H9 (cell line): ENCODE results near the gene SYT9. TPM values are rescaled to one million over a fixed set of nuclear protein-coding genes. Genes with fewer than 3 reads are reported as not detected.

Experiments
- DNase-seq: peaks from one replicate; pipeline ENCODE4 v3.0.0-alpha.2; 2017
- H2AFZ ChIP-seq: one replicate; pipeline ENCODE4 v1.6.1; 2013; ENCODE audit warnings: mild to moderate bottlenecking, low read length, control low read depth, moderate library complexity
- H2AK5ac ChIP-seq: 2 replicates; pipeline ENCODE4 v1.6.1; 2013; ENCODE audit warnings: low read length, control low read depth, mixed read lengths; ENCODE audit not compliant: insufficient read length
- H2BK120ac ChIP-seq: one replicate; pipeline ENCODE4 v1.6.1; 2013; ENCODE audit warnings: low read depth, mild to moderate bottlenecking, low read length, control low read depth, inconsistent platforms; ENCODE audit not compliant: poor library complexity, severe bottlenecking
- H2BK12ac ChIP-seq: 2 replicates; pipeline ENCODE4 v1.6.1; 2013; ENCODE audit warnings: low read length, control low read depth, mixed read lengths, low read depth; ENCODE audit not compliant: insufficient read length
- H2BK15ac ChIP-seq: 2 replicates; pipeline ENCODE4 v1.6.1; 2013; ENCODE audit warnings: low read depth, low read length, control low read depth
- H2BK20ac ChIP-seq: one replicate; pipeline ENCODE4 v1.6.1; 2013; ENCODE audit warnings: low read depth, mild to moderate bottlenecking, low read length, control low read depth, inconsistent platforms; ENCODE audit not compliant: poor library complexity, severe bottlenecking
- H2BK5ac ChIP-seq: 2 replicates; pipeline ENCODE4 v1.6.1; 2013; ENCODE audit warnings: low read length, control low read depth, mixed read lengths; ENCODE audit not compliant: insufficient read length
- H3K14ac ChIP-seq: 2 replicates; pipeline ENCODE4 v1.6.1; 2013; ENCODE audit warnings: low read length, control low read depth; ENCODE audit not compliant: insufficient read depth
- H3K18ac ChIP-seq: 2 replicates; pipeline ENCODE4 v1.6.1; 2013; ENCODE audit warnings: low read depth, mild to moderate bottlenecking, mixed read lengths, low read length, control low read depth; ENCODE audit not compliant: insufficient read length
- H3K23ac ChIP-seq: 2 replicates; pipeline ENCODE4 v1.6.1; 2013; ENCODE audit warnings: low read length, control low read depth, mixed read lengths, low read depth; ENCODE audit not compliant: insufficient read length
- H3K23me2 ChIP-seq: 2 replicates; pipeline ENCODE4 v1.6.1; 2013; ENCODE audit warnings: low read depth, mild to moderate bottlenecking, mixed read lengths, low read length, control low read depth; ENCODE audit not compliant: insufficient read length, poor library complexity, severe bottlenecking
- H3K27ac ChIP-seq: 2 replicates; pipeline ENCODE4 v1.5.1; 2013; ENCODE audit warnings: low read length, control low read depth, mixed read lengths, low read depth; ENCODE audit not compliant: insufficient read length
- H3K27me3 ChIP-seq: 2 replicates; pipeline ENCODE4 v1.6.1; 2013; ENCODE audit warnings: low read length, control low read depth, inconsistent platforms; ENCODE audit not compliant: insufficient read depth
- H3K4ac ChIP-seq: 2 replicates; pipeline ENCODE4 v1.6.1; 2013; ENCODE audit warnings: low read depth, mild to moderate bottlenecking, control low read depth, inconsistent platforms, low read length, moderate library complexity
- H3K4me1 ChIP-seq: 2 replicates; pipeline ENCODE4 v1.6.1; 2013; ENCODE audit warnings: low read length, control low read depth, inconsistent platforms; ENCODE audit not compliant: insufficient read depth
- H3K4me2 ChIP-seq: 2 replicates; pipeline ENCODE4 v1.6.1; 2013; ENCODE audit warnings: low read length, control low read depth, mixed read lengths; ENCODE audit not compliant: insufficient read length, insufficient read depth
- H3K56ac ChIP-seq: 2 replicates; pipeline ENCODE4 v1.6.1; 2013; ENCODE audit warnings: low read depth, mild to moderate bottlenecking, mixed read lengths, low read length, control low read depth; ENCODE audit not compliant: insufficient read length
- H3K79me1 ChIP-seq: 2 replicates; pipeline ENCODE4 v1.6.1; 2013; ENCODE audit warnings: low read depth, mild to moderate bottlenecking, moderate library complexity, low read length, control low read depth, inconsistent platforms; ENCODE audit not compliant: insufficient read depth, poor library complexity, severe bottlenecking
- H3K79me2 ChIP-seq: 2 replicates; pipeline ENCODE4 v1.6.1; 2013; ENCODE audit warnings: low read length, control low read depth, inconsistent platforms; ENCODE audit not compliant: insufficient read depth
- H3K9ac ChIP-seq: 2 replicates; pipeline ENCODE4 v1.6.1; 2013; ENCODE audit warnings: low read length, control low read depth, mixed read lengths; ENCODE audit not compliant: insufficient read length; ENCODE audit errors: extremely low read depth
- H3K9me3 ChIP-seq: one replicate; pipeline ENCODE4 v1.6.1; 2013; ENCODE audit warnings: low read depth, low read length, inconsistent platforms; ENCODE audit not compliant: control insufficient read depth
- H3T11ph ChIP-seq: one replicate; pipeline ENCODE4 v1.6.1; 2013; ENCODE audit warnings: mild to moderate bottlenecking, low read length, control low read depth, inconsistent platforms
- H4K20me1 ChIP-seq: one replicate; pipeline ENCODE4 v1.6.1; 2013; ENCODE audit not compliant: control insufficient read depth, insufficient read length, insufficient read depth
- H4K5ac ChIP-seq: 2 replicates; pipeline ENCODE4 v1.6.1; 2013; ENCODE audit warnings: low read depth, mild to moderate bottlenecking, mixed read lengths, low read length, control low read depth; ENCODE audit not compliant: insufficient read length
- H4K8ac ChIP-seq: replicated peaks from 2 replicates; pipeline ENCODE4 v1.6.1; 2013; ENCODE audit warnings: low read length, control low read depth, mixed read lengths, low read depth; ENCODE audit not compliant: insufficient read length
- H4K91ac ChIP-seq: 2 replicates; pipeline ENCODE4 v1.6.1; 2013; ENCODE audit warnings: low read depth, mild to moderate bottlenecking, moderate library complexity, mixed read lengths, low read length, control low read depth; ENCODE audit not compliant: insufficient read length
- H3K27ac Mint-ChIP-seq, 3 experiments: 2 replicates in 2 of 3; 3 replicates in 1 of 3; pipeline ENCODE4 v1.8.0; 2020 to 2021; ENCODE audit warnings: mixed read lengths in 3 of 3, mild to moderate bottlenecking in 1 of 3, moderate library complexity in 1 of 3
- H3K27me3 Mint-ChIP-seq: 2 replicates; pipeline ENCODE4 v1.8.0; 2021; ENCODE audit warnings: low read depth, mild to moderate bottlenecking, moderate library complexity, mixed read lengths
- H3K36me3 Mint-ChIP-seq, 3 experiments: 2 replicates in 2 of 3; 3 replicates in 1 of 3; pipeline ENCODE4 v1.8.0; 2020 to 2021; ENCODE audit warnings: low read depth in 3 of 3, mixed read lengths in 3 of 3; ENCODE audit not compliant: insufficient read depth in 1 of 3
- H3K4me1 Mint-ChIP-seq, 2 experiments: 2 replicates each; pipeline ENCODE4 v1.8.0; 2020; ENCODE audit warnings: mixed read lengths in 2 of 2
- H3K4me3 Mint-ChIP-seq, 2 experiments: 2 replicates in 1 of 2; 3 replicates in 1 of 2; pipeline ENCODE4 v1.8.0; 2020 to 2021; ENCODE audit warnings: mild to moderate bottlenecking in 2 of 2, mixed read lengths in 2 of 2, moderate library complexity in 1 of 2
- H3K9me3 Mint-ChIP-seq, 2 experiments: 2 replicates in 1 of 2; 3 replicates in 1 of 2; pipeline ENCODE4 v1.8.0; 2020; ENCODE audit warnings: mild to moderate bottlenecking in 2 of 2, mixed read lengths in 2 of 2, moderate library complexity in 1 of 2
- CTCF ChIP-seq: fragments of 200-600 bp; sonication (generic); conservative IDR thresholded peaks from 3 replicates; pipeline ENCODE4 v1.8.0; 2021; ENCODE audit warnings: antibody characterized with exemption, mild to moderate bottlenecking
- WGBS: extraction: QIAGEN DNeasy Blood & Tissue Kit; methylation state at CpG from one replicate; pipeline ENCODE4 v1.1.7; 2013; ENCODE audit warnings: missing lambda C conversion rate, low lambda C conversion rate, mixed read lengths; ENCODE audit not compliant: insufficient read length; ENCODE audit errors: extremely low coverage; 5-methylcytosine and 5-hydroxymethylcytosine counted together
- total RNA-seq: library from RNA; stranded (reverse); gene quantifications from 2 replicates; pipeline ENCODE4 v1.2.1, GENCODE V29; 2021

SYT9 gene
- total RNA-seq, 1 experiment from 2014 or later = 0.63 TPM

GRCh38 chr11:7488681-7489080 is 237.0 kb downstream of the SYT9 start:
- no peak for TF ChIP-seq CTCF
- Histone ChIP-seq H3K27me3 (no peaks in the 10 kb centered on the region), H2BK12ac (no peak overlapping the region), H3K23ac (no peak overlapping the region), H3K9me3 (no peaks in the 10 kb centered on the region), H3K4ac (no peak overlapping the region), H3K56ac (no peak overlapping the region), H2BK120ac (no peak overlapping the region), H3K79me1 (no peaks in the 10 kb centered on the region), H3T11ph (no peak overlapping the region), H3K23me2 (no peaks in the 10 kb centered on the region), H4K20me1 (no peaks in the 10 kb centered on the region), H3K79me2 (no peaks in the 10 kb centered on the region), H4K5ac (no peak overlapping the region), H3K14ac (no peak overlapping the region), H2BK5ac (no peak overlapping the region), H3K4me1 (peaks cover 3% of the 10 kb centered on the region; the same call in 1 of the 2 replicates), H4K91ac (no peak overlapping the region), H2BK20ac (no peak overlapping the region), H4K8ac (no peak overlapping the region), H2BK15ac (no peak overlapping the region), H3K18ac (no peak overlapping the region), H3K27ac (no peak overlapping the region), H2AFZ (no peak overlapping the region), H3K9ac (no peak overlapping the region), H2AK5ac (no peak overlapping the region), H3K4me2 (no peak overlapping the region)
- Mint-ChIP-seq H3K27ac (no peak overlapping the region), H3K9me3 (no peaks in the 10 kb centered on the region), H3K27me3 (no peaks in the 10 kb centered on the region), H3K36me3 (no peaks in the 10 kb centered on the region), H3K4me3 (no peak overlapping the region), H3K4me1 (peaks cover 25 to 34% of the 10 kb centered on the region in 2 experiments)
- no peak for DNase-seq
- no CpG with 5 or more reads among the region's 1 CpG for WGBS
